BE2C (cell line): ENCODE measurements around the gene ACR.

Experiments used
- DNase-seq: peaks from one replicate; pipeline ENCODE4 v3.0.0-alpha.2; 2020
- H3K27me3 ChIP-seq: fragments of 250-450 bp; sonication (Bioruptor Pico); 2 replicates; pipeline ENCODE4 v1.5.1; 2020; ENCODE audit warnings: mild to moderate bottlenecking
- H3K36me3 ChIP-seq: fragments of 250-450 bp; sonication (Bioruptor Pico); 2 replicates; pipeline ENCODE4 v1.5.1; 2020; ENCODE audit warnings: mild to moderate bottlenecking
- H3K4me1 ChIP-seq: fragments of 250-450 bp; sonication (Bioruptor Pico); 2 replicates; pipeline ENCODE4 v1.5.1; 2020
- H3K4me3 ChIP-seq: 2 replicates; pipeline ENCODE4 v1.5.1; 2011; ENCODE audit warnings: low read depth, low read length
- H3K9me3 ChIP-seq: fragments of 250-450 bp; sonication (Bioruptor Pico); 2 replicates; pipeline ENCODE4 v1.5.1; 2020
- TF ChIP-seq, protein P1 (sequence below): IDR thresholded peaks from 2 replicates; pipeline ENCODE4 v1.5.1; 2012; ENCODE audit warnings: mild to moderate bottlenecking, low read depth, low read length

ACR gene

DNA sequence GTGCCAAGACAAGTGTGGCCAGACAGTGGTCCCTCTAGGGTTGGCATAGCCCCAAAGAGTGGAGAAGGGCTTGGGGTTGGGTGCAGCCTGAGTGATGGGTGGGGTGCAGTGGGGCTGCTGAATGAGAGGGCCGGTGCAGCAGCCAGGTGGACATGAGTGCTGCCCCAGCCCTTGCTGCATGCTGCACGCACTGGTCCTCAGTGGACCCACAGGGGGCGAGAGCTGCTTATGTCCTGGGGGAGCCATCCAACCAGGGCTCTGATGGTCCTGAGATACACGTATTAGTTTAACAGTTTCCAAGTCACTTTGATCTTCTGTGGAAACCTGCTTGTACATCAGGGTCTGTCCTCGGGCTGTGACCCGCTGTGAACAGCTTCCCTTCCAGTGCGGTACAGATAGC, 23.9 kb upstream of the ACR start:
- Histone ChIP-seq H3K4me3 (no peak overlapping the region), H3K36me3 (no peaks in the 10 kb centered on the region), H3K4me1 (no peaks in the 10 kb centered on the region), H3K27me3 (peaks cover 1% of the 10 kb centered on the region), H3K9me3 (no peaks in the 10 kb centered on the region)
- DNase-seq = no peak
- TF ChIP-seq, protein P1, sequence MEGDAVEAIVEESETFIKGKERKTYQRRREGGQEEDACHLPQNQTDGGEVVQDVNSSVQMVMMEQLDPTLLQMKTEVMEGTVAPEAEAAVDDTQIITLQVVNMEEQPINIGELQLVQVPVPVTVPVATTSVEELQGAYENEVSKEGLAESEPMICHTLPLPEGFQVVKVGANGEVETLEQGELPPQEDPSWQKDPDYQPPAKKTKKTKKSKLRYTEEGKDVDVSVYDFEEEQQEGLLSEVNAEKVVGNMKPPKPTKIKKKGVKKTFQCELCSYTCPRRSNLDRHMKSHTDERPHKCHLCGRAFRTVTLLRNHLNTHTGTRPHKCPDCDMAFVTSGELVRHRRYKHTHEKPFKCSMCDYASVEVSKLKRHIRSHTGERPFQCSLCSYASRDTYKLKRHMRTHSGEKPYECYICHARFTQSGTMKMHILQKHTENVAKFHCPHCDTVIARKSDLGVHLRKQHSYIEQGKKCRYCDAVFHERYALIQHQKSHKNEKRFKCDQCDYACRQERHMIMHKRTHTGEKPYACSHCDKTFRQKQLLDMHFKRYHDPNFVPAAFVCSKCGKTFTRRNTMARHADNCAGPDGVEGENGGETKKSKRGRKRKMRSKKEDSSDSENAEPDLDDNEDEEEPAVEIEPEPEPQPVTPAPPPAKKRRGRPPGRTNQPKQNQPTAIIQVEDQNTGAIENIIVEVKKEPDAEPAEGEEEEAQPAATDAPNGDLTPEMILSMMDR = no peak

DNA sequence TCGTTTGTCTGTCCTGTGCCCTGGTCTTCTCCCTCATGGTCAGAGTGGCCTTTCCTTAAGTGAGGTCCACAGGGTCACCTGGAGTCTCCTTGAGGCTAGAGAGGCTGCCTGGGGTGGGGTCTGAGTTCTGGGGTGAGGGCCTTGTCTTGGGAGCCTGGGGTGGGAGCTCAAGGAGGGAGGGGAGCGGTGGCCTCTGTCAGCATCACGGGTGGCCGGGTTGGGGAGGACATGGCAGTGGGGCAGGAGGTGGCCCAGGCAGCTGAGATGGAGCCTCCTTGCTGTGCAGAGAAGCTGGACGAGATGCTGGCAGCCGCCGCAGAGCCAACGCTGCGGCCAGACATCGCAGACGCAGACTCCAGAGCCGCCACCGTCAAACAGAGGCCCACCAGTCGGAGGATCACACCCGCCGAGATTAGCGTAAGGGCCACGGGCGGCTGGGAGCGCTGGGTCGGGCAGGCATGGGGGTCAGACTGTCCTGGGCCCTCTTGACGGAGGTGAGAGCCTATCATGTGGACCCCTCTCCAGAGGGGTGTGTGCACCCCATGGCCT, 23.3 kb upstream of the ACR start:
- TF ChIP-seq, protein P1 = no peak
- Histone ChIP-seq H3K36me3 (no peaks in the 10 kb centered on the region), H3K9me3 (no peaks in the 10 kb centered on the region), H3K27me3 (peaks cover 7% of the 10 kb centered on the region), H3K4me3 (no peak overlapping the region), H3K4me1 (no peaks in the 10 kb centered on the region)
- no peak for DNase-seq

DNA sequence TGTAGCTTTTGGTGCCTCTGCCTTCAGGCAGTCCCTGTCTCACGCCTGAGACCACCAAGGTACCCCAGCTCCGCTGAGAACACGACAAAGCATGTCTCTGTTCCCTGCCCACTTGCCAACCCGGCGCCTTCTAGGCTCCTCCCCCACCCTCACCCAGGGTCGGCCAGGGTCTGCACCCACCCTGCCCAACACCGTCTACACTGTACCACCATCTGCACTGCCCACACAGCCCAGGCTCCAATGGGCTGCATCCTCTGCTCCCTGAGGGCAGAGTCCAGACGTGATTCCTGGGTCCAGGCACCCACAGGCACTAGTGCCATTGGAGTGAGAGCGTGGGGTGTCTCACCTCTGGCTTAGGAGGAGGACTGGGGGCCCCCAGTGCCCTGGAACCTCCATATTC, 22.8 kb upstream of the ACR start:
- Histone ChIP-seq H3K36me3 (no peaks in the 10 kb centered on the region), H3K9me3 (no peaks in the 10 kb centered on the region), H3K27me3 (peaks cover 12% of the 10 kb centered on the region), H3K4me1 (no peaks in the 10 kb centered on the region), H3K4me3 (no peak overlapping the region)
- TF ChIP-seq, protein P1 = no peak
- no peak for DNase-seq

DNA sequence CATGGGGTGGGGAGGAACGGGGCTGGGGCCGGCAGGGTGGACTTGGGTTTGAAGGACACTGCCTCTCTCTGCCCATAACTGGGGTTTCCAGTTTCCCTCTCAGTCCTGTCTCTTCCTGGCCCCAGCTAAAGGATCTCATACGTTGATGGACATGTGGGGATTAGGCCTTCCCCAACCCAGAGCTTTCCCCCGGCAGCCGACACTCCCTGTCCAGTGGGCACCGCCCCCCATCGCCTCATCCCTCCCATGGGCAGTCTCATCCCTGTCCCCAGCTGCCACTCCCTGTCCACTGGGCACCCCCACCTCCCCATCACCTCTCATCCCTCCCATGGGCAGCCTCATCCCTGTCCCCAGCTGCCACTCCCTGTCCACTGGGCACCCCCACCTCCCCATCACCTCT, 22.2 kb upstream of the ACR start:
- Histone ChIP-seq H3K4me1 (no peaks in the 10 kb centered on the region), H3K36me3 (no peaks in the 10 kb centered on the region), H3K4me3 (no peak overlapping the region), H3K9me3 (no peaks in the 10 kb centered on the region), H3K27me3 (peaks cover 18% of the 10 kb centered on the region)
- TF ChIP-seq, protein P1 = no peak
- no peak for DNase-seq

DNA sequence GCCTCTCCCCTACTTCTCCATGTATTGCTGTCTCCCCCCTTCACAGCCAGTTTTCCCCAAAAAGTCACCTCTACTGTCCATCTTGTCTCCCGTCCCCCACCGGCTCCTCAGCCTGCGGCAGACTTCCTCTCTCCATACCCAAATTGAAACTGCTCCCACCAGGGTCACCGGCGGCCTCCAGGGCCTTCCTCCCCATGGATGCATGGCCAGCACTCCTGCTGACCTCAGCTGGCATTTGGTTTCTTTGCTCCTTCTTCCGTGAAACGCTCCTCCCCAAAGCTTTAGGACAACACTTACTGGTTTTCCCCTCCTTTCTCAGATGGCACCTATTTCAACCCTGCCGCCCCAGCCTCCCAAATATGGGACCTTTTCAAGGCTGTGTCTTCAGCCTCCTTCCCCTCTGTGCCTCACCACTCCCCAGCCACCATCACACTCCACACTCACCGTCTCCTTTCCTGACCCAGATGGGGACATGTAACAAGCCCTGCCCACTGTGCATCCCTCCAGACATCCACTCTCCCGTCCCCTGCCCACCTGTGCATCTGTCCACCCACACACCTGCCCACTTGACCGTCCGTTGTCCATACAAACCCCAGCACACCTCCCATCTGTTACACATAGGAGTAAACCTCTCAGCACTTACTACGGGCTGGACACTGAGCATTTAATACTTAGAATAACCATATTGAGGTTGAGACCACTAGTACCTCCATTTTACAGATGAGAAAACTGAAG, 21.5 kb upstream of the ACR start:
- no peaks in the 10 kb centered on the region; the same call in 1 of the 2 replicates for H3K9me3 ChIP-seq
- no peak overlapping the region for H3K4me3 ChIP-seq
- no peak for DNase-seq
- H3K36me3 ChIP-seq = no peaks in the 10 kb centered on the region
- H3K4me1 ChIP-seq = no peaks in the 10 kb centered on the region
- peaks cover 25% of the 10 kb centered on the region for H3K27me3 ChIP-seq
- TF ChIP-seq, protein P1 = no peak

DNA sequence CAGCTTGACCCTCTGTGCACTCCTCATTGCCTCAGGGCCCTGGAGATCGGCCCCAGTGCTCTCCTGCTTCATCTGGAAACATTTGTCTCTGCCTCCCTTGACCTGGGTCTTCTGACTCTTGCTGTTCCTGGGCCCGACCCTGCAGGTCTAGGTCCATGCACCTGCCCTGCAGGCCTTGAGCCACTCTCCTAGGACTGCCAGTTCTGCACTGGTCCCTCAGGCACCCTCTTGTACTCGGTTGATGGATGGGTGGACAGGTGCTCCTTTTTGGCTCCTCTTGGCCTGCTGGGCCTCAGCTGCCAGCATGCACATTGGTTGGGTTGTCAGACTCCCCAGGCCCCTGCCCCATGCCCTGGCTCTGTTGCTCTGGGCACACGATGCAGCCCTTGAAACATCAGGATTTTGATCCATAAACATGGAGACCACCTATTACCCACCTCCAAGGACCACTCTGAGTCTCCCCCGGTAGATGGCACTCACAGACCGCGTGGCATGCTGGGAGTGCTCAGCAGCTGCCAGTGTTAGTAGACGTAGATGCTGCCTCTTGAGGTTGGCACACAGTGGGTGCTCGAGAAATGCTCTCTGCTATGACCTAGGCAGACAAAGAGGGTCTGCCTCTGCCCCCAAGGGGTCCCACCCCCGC, 20.2 kb upstream of the ACR start:
- Histone ChIP-seq H3K9me3 (no peaks in the 10 kb centered on the region; the same call in 1 of the 2 replicates), H3K27me3 (peaks cover 25% of the 10 kb centered on the region), H3K4me3 (no peak overlapping the region), H3K4me1 (no peaks in the 10 kb centered on the region), H3K36me3 (no peaks in the 10 kb centered on the region)
- DNase-seq = no peak
- TF ChIP-seq, protein P1 = no peak
